HEK293 (cell line): ENCODE results near the gene VAV2.

ENCODE experiments used
- CTCF ChIA-PET: fragments of 350-600 bp; formaldehyde crosslinking; extraction: SDS; loops from one replicate; lab custom pipeline; 2021; ENCODE audit warnings: antibody characterized with exemption; lab: Yijun Ruan, JAX
- POLR2A ChIA-PET: fragments of 300-600 bp; formaldehyde crosslinking; extraction: SDS; loops from one replicate; lab custom pipeline; 2020; ENCODE audit warnings: antibody characterized with exemption, inconsistent platforms; lab: Yijun Ruan, JAX
- H3K27ac ChIP-seq: fragments of 200-500 bp; sonication (Bioruptor generic); 2 replicates; pipeline ENCODE4 v1.5.1; 2014; ENCODE audit warnings: low read depth, low read length, control low read depth, inconsistent platforms; ENCODE audit errors: extremely low read depth
- H3K36me3 ChIP-seq, 2 experiments: fragments of 200-500 bp in 1 of 2; sonication (Bioruptor generic) in 1 of 2; 1 replicate in 1 of 2; 2 replicates in 1 of 2; pipeline ENCODE4 v1.5.1; 2014 to 2017; ENCODE audit warnings: inconsistent platforms in 2 of 2, low read length in 2 of 2; ENCODE audit not compliant: control insufficient read depth in 2 of 2, insufficient read depth in 1 of 2
- H3K4me1 ChIP-seq: fragments of 200-500 bp; sonication (Bioruptor generic); 2 replicates; pipeline ENCODE4 v1.5.1; 2014; ENCODE audit warnings: mild to moderate bottlenecking, low read length, inconsistent platforms; ENCODE audit not compliant: control insufficient read depth, insufficient read depth
- H3K4me3 ChIP-seq: 2 replicates; pipeline ENCODE4 v1.5.1; 2011; ENCODE audit warnings: low read depth, mild to moderate bottlenecking, control low read depth, low read length, moderate library complexity
- H3K9me3 ChIP-seq: fragments of 200-500 bp; sonication (Bioruptor generic); 2 replicates; pipeline ENCODE4 v1.5.1; 2014; ENCODE audit warnings: low read depth, low read length, inconsistent platforms; ENCODE audit not compliant: control insufficient read depth, insufficient read depth
- HOXC10 ChIP-seq: sonication (generic); formaldehyde crosslinking; IDR thresholded peaks from 2 replicates; pipeline ENCODE4 v1.8.1; 2023; ENCODE audit warnings: mild to moderate bottlenecking, missing genetic modification reagents
- KLF16 ChIP-seq: fragments of 450-650 bp; formaldehyde crosslinking; IDR thresholded peaks from 2 replicates; pipeline ENCODE4 v1.5.1; 2017; ENCODE audit warnings: missing biosample characterization, missing genetic modification characterization
- KLF8 ChIP-seq: fragments of 450-650 bp; formaldehyde crosslinking; IDR thresholded peaks from 2 replicates; pipeline ENCODE4 v1.5.1; 2016; ENCODE audit warnings: missing biosample characterization, missing genetic modification characterization
- PRDM6 ChIP-seq: fragments of 450-650 bp; formaldehyde crosslinking; IDR thresholded peaks from 2 replicates; pipeline ENCODE4 v1.5.1; 2017; ENCODE audit warnings: missing biosample characterization, missing genetic modification characterization
- SP2 ChIP-seq: fragments of 450-650 bp; formaldehyde crosslinking; IDR thresholded peaks from 2 replicates; pipeline ENCODE4 v1.5.1; 2016; ENCODE audit warnings: missing biosample characterization, missing genetic modification characterization
- YY2 ChIP-seq: fragments of 450-650 bp; formaldehyde crosslinking; IDR thresholded peaks from 2 replicates; pipeline ENCODE4 v1.5.1; 2016; ENCODE audit warnings: missing biosample characterization, missing genetic modification characterization
- ZBTB17 ChIP-seq: fragments of 450-650 bp; formaldehyde crosslinking; IDR thresholded peaks from 2 replicates; pipeline ENCODE4 v1.5.1; 2016; ENCODE audit warnings: missing biosample characterization, missing genetic modification characterization
- ZBTB8A ChIP-seq: fragments of 450-650 bp; formaldehyde crosslinking; IDR thresholded peaks from 2 replicates; pipeline ENCODE4 v1.5.1; 2016; ENCODE audit warnings: missing biosample characterization, missing genetic modification characterization
- ZNF184 ChIP-seq: fragments of 450-650 bp; IDR thresholded peaks from 2 replicates; pipeline ENCODE4 v1.5.1; 2018; ENCODE audit warnings: missing biosample characterization, mild to moderate bottlenecking, missing genetic modification characterization
- ZNF24 ChIP-seq: fragments of 450-650 bp; formaldehyde crosslinking; IDR thresholded peaks from 2 replicates; pipeline ENCODE4 v1.5.1; 2016; ENCODE audit warnings: missing biosample characterization, missing genetic modification characterization
- ZNF354C ChIP-seq: fragments of 450-650 bp; formaldehyde crosslinking; IDR thresholded peaks from 2 replicates; pipeline ENCODE4 v1.5.1; 2016; ENCODE audit warnings: missing biosample characterization, missing genetic modification characterization, low read depth, borderline replicate concordance
- ZNF416 ChIP-seq: fragments of 450-650 bp; formaldehyde crosslinking; IDR thresholded peaks from 2 replicates; pipeline ENCODE4 v1.5.1; 2016; ENCODE audit warnings: missing biosample characterization, missing genetic modification characterization
- ZNF518A ChIP-seq: fragments of 450-650 bp; formaldehyde crosslinking; conservative IDR thresholded peaks from 2 replicates; pipeline ENCODE4 v1.5.1; 2016; ENCODE audit warnings: low read depth, missing biosample characterization, missing genetic modification characterization
- ZNF580 ChIP-seq: fragments of 450-650 bp; formaldehyde crosslinking; IDR thresholded peaks from 2 replicates; pipeline ENCODE4 v1.5.1; 2016; ENCODE audit warnings: missing biosample characterization, missing genetic modification characterization
- ZNF658 ChIP-seq: fragments of 450-650 bp; formaldehyde crosslinking; IDR thresholded peaks from 2 replicates; pipeline ENCODE4; 2016; ENCODE audit warnings: missing biosample characterization, missing genetic modification characterization
- ZSCAN30 ChIP-seq: fragments of 450-650 bp; IDR thresholded peaks from 2 replicates; pipeline ENCODE4 v1.5.1; 2018; ENCODE audit warnings: missing biosample characterization, mild to moderate bottlenecking, missing genetic modification characterization, moderate library complexity
- TF ChIP-seq, protein P1 (sequence below): fragments of 450-650 bp; formaldehyde crosslinking; optimal IDR thresholded peaks from 2 replicates; pipeline ENCODE3; 2016; ENCODE audit warnings: missing biosample characterization, mild to moderate bottlenecking, missing genetic modification characterization

Gene VAV2

DNA sequence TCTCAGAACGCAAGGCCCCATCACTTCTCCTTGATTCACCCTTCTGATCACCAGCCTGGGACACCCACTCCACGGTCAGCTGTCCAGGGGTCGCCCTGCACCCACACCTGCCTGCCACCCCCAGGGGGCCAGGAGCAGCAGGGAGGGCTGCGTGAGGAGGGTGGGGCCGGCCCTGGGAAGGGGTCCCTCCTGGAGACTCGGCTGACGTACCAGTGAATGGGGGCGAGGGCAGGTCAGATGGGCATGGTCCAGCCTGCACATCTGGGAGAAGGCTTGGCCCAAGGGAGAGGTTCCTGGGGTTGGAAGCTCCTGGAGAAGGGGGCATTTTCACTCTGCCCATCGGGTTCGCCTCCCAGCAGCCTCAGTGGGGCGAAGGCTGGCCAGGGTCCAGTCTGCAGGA lies 232.2 kb downstream of the VAV2 start:
- no peaks in the 10 kb centered on the region for H3K4me1 ChIP-seq
- TF ChIP-seq HOXC10 (CRISPR knock-in tag): no peak
- no peak for TF ChIP-seq ZNF416 (tag by site-specific recombination)
- TF ChIP-seq, protein P1, sequence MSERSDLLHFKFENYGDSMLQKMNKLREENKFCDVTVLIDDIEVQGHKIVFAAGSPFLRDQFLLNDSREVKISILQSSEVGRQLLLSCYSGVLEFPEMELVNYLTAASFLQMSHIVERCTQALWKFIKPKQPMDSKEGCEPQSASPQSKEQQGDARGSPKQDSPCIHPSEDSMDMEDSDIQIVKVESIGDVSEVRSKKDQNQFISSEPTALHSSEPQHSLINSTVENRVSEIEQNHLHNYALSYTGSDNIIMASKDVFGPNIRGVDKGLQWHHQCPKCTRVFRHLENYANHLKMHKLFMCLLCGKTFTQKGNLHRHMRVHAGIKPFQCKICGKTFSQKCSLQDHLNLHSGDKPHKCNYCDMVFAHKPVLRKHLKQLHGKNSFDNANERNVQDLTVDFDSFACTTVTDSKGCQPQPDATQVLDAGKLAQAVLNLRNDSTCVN (tag by site-specific recombination): no peak
- no peak for TF ChIP-seq ZNF658 (tag by site-specific recombination)
- no peak for TF ChIP-seq YY2 (tag by site-specific recombination)
- no peak for TF ChIP-seq KLF16 (tag by site-specific recombination)
- TF ChIP-seq ZBTB17 (tag by site-specific recombination): no peak
- no peak for TF ChIP-seq ZNF184 (tag by site-specific recombination)
- no peak for TF ChIP-seq ZNF24 (tag by site-specific recombination)
- TF ChIP-seq KLF8 (tag by site-specific recombination): no peak
- no peak for TF ChIP-seq ZNF354C (tag by site-specific recombination)
- TF ChIP-seq ZNF518A: no peak
- no peak for TF ChIP-seq ZBTB8A (tag by site-specific recombination)
- TF ChIP-seq PRDM6: no peak
- no peak for TF ChIP-seq ZNF580
- ChIA-PET CTCF (interaction anchor here (0.6 to 3.6 kb wide), 3 partner anchors 17 to 36 kb away, joined by 3 to 13 read pairs (median 6); no protein-coding TSS in a partner anchor), POLR2A (no interaction called here)
- no peak overlapping the region for H3K4me3 ChIP-seq
- no peaks in the 10 kb centered on the region for H3K9me3 ChIP-seq
- no peak overlapping the region for H3K27ac ChIP-seq
- peaks cover 0 to 8% of the 10 kb centered on the region in 2 experiments; a peak in 1 of 3 replicates for H3K36me3 ChIP-seq

DNA sequence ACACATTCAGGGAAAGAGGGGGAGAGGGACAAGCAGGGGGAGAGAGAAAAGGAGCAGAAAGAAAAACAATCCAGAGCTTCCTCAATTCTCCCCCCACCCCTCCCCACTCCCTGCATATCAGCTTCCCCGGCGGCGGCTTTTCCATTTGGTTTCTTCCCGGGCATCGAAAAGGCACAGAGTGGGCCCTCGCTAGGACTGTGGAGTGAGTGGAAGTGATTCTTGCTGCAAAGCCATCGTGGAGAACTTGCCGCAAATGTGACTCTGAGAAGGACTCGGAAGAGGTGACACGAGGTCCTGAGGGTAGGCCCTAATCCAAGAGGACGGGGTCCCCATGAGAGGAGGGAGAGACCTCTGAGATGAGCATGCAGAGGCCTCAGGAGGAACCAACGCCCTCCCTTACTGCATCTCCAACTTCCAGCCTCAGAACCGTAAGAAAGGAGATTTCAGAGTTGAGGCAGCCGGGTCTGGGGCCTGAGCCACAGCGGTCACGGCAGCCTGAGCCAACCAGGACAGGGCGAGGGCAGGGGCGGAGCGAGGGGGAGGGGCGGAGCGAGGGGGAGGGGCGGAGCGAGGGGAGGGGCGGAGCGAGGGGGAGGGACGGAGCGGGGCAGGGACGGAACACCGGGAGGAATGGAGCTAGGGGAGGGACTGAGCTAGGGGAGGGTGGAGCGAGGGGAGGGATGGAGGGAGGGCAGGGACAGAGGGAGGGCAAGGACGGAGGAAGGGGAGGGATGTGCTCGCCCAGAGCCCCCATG lies 232.8 kb downstream of the VAV2 start:
- Histone ChIP-seq H3K4me3 (no peak overlapping the region), H3K9me3 (no peaks in the 10 kb centered on the region), H3K4me1 (no peaks in the 10 kb centered on the region), H3K27ac (no peak overlapping the region), H3K36me3 (peaks cover 0 to 8% of the 10 kb centered on the region in 2 experiments; a peak in 1 of 3 replicates)
- TF ChIP-seq SP2 (tag by site-specific recombination) (peak; percentile 18; the same call in 1 of the 2 replicates), ZSCAN30 (tag by site-specific recombination) (no peak)
- ChIA-PET POLR2A (no interaction called here), CTCF (interaction anchor here (0.6 to 3.6 kb wide), 3 partner anchors 16 to 1102 kb away, joined by 3 to 13 read pairs (median 6); no protein-coding TSS in a partner anchor)
